Neutrophil (primary cell): ENCODE results near the gene FBXW11.

Source experiments
- H3K27ac ChIP-seq: fragments of 200-600 bp; sonication (generic); 2 replicates; pipeline ENCODE4 v1.5.1; 2016; ENCODE audit warnings: mild to moderate bottlenecking, moderate library complexity
- H3K27me3 ChIP-seq: fragments of 200-600 bp; sonication (generic); 2 replicates; pipeline ENCODE4 v1.6.0; 2016; ENCODE audit warnings: mild to moderate bottlenecking
- H3K36me3 ChIP-seq: fragments of 200-600 bp; sonication (generic); 2 replicates; pipeline ENCODE4 v1.5.1; 2017
- H3K4me1 ChIP-seq, 2 experiments: fragments of 200-600 bp in 1 of 2; sonication (generic) in 1 of 2; 1 replicate in 1 of 2; 2 replicates in 1 of 2; pipeline versions ENCODE4 v1.5.1 to v1.6.1; 2013 to 2016; ENCODE audit warnings: low read depth in 1 of 2, low read length in 1 of 2, mild to moderate bottlenecking in 1 of 2, moderate library complexity in 1 of 2; ENCODE audit not compliant: control insufficient read depth in 1 of 2, insufficient read depth in 1 of 2
- H3K4me3 ChIP-seq, 2 experiments: fragments of 200-600 bp in 1 of 2; sonication (generic) in 1 of 2; 1 replicate in 1 of 2; 2 replicates in 1 of 2; pipeline ENCODE4 v1.5.1; 2013 to 2016; ENCODE audit warnings: low read depth in 1 of 2, low read length in 1 of 2, mild to moderate bottlenecking in 1 of 2, moderate library complexity in 1 of 2
- H3K9me3 ChIP-seq: fragments of 200-600 bp; sonication (generic); 2 replicates; pipeline ENCODE4 v1.5.1; 2016
- CTCF ChIP-seq: fragments of 200-600 bp; sonication (generic); IDR thresholded peaks from 2 replicates; pipeline ENCODE4 v1.5.1; 2016; ENCODE audit warnings: antibody characterized with exemption

FBXW11 gene

GRCh38 chr5:171849585-171850323 is 156.7 kb downstream of the FBXW11 start:
- Histone ChIP-seq H3K27me3 (no peaks in the 10 kb centered on the region), H3K4me1 (peaks cover 39 to 57% of the 10 kb centered on the region in 2 experiments), H3K4me3 (no peak overlapping the region), H3K36me3 (no peaks in the 10 kb centered on the region), H3K27ac (no peak overlapping the region), H3K9me3 (no peaks in the 10 kb centered on the region)
- TF ChIP-seq CTCF = no peak

- no peak for TF ChIP-seq CTCF
These were observed 157.4 kb downstream of the FBXW11 start for GRCh38 chr5:171848911-171849520.

GRCh38 chr5:171848486-171848885 is 158.0 kb downstream of the FBXW11 start:
- H3K27me3 ChIP-seq = no peaks in the 10 kb centered on the region
- no peak overlapping the region for H3K4me3 ChIP-seq
- no peak for TF ChIP-seq CTCF
- H3K4me1 ChIP-seq = peaks cover 27 to 46% of the 10 kb centered on the region in 2 experiments
- H3K36me3 ChIP-seq = no peaks in the 10 kb centered on the region
- H3K9me3 ChIP-seq = no peaks in the 10 kb centered on the region
- no peak overlapping the region for H3K27ac ChIP-seq

More at GRCh38 chr5:171848911-171849520, 157.4 kb downstream of the FBXW11 start:
- Histone ChIP-seq H3K36me3 (no peaks in the 10 kb centered on the region), H3K4me1 (peaks cover 32 to 50% of the 10 kb centered on the region in 2 experiments), H3K27ac (no peak overlapping the region), H3K4me3 (no peak overlapping the region), H3K27me3 (no peaks in the 10 kb centered on the region), H3K9me3 (no peaks in the 10 kb centered on the region)

GRCh38 chr5:171848006-171848405 is 158.4 kb downstream of the FBXW11 start:
- no peak overlapping the region for H3K27ac ChIP-seq
- no peak overlapping the region for H3K4me3 ChIP-seq
- H3K36me3 ChIP-seq = no peaks in the 10 kb centered on the region
- TF ChIP-seq CTCF = no peak
- H3K27me3 ChIP-seq = no peaks in the 10 kb centered on the region
- H3K4me1 ChIP-seq = peaks cover 22 to 41% of the 10 kb centered on the region in 2 experiments
- no peaks in the 10 kb centered on the region for H3K9me3 ChIP-seq

- H3K4me1 ChIP-seq = peaks cover 12 to 37% of the 10 kb centered on the region in 2 experiments
- TF ChIP-seq CTCF = no peak
- no peaks in the 10 kb centered on the region for H3K9me3 ChIP-seq
- H3K27me3 ChIP-seq = no peaks in the 10 kb centered on the region
- H3K4me3 ChIP-seq = no peak overlapping the region
- H3K27ac ChIP-seq = no peak overlapping the region
- no peaks in the 10 kb centered on the region for H3K36me3 ChIP-seq
These were observed 159.4 kb downstream of the FBXW11 start for GRCh38 chr5:171847026-171847425.
